ENCODE data around the gene CCL13.

Gene CCL13

GRCh38 chr17:34370376-34370996 is 14.2 kb downstream of the CCL13 start:
- no peak overlapping the region for H3K27ac ChIP-seq (ENCODE audit: low read length)
- no peaks in the 10 kb centered on the region for H3K36me3 ChIP-seq (ENCODE audit: control insufficient read depth, insufficient read depth, low read length)
- DNase-seq (ENCODE audit: low read depth, low spot score): no peak
- WGBS (ENCODE audit: insufficient coverage, insufficient read length): no CpG with 5 or more reads among the region's 5 CpGs
- no peaks in the 10 kb centered on the region for H3K27me3 ChIP-seq (ENCODE audit: control insufficient read depth, insufficient read depth, low read length)
- H3K9me3 ChIP-seq (ENCODE audit: control insufficient read depth, insufficient read depth, low read length): no peaks in the 10 kb centered on the region
- no peak overlapping the region for H3K4me3 ChIP-seq (ENCODE audit: low read length)
- H3K4me1 ChIP-seq (ENCODE audit: control insufficient read depth, insufficient read depth, low read length): peaks cover 3% of the 10 kb centered on the region

DNA sequence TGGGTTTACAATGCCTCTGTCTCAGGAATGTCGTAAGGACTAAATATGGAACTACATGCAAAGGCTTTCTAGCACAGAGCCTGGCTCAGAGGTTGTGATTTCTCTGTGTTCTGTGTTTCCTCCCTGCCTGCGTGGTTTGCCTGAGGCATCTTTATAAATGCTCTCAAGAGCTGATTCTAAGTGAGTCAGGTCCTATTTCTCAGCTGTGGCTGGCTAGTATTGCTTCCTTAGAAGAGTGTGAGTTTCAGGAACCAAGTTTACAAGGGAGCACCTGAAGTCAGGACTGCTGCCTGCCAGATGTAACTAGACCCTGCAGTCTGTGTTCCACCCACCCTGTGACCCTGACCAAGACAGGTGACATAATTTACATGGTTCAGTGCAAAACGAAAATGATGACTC is 14.7 kb downstream of the CCL13 start:
- H3K27ac ChIP-seq (ENCODE audit: low read length): no peak overlapping the region
- DNase-seq (ENCODE audit: low read depth, low spot score): no peak
- no peak overlapping the region for H3K4me3 ChIP-seq (ENCODE audit: low read length)
- no peaks in the 10 kb centered on the region for H3K27me3 ChIP-seq (ENCODE audit: control insufficient read depth, insufficient read depth, low read length)
- H3K4me1 ChIP-seq (ENCODE audit: control insufficient read depth, insufficient read depth, low read length): peaks cover 3% of the 10 kb centered on the region
- no peaks in the 10 kb centered on the region for H3K9me3 ChIP-seq (ENCODE audit: control insufficient read depth, insufficient read depth, low read length)
- WGBS (ENCODE audit: insufficient coverage, insufficient read length): no CpG with 5 or more reads among the region's 3 CpGs
- H3K36me3 ChIP-seq (ENCODE audit: control insufficient read depth, insufficient read depth, low read length): no peaks in the 10 kb centered on the region

DNA sequence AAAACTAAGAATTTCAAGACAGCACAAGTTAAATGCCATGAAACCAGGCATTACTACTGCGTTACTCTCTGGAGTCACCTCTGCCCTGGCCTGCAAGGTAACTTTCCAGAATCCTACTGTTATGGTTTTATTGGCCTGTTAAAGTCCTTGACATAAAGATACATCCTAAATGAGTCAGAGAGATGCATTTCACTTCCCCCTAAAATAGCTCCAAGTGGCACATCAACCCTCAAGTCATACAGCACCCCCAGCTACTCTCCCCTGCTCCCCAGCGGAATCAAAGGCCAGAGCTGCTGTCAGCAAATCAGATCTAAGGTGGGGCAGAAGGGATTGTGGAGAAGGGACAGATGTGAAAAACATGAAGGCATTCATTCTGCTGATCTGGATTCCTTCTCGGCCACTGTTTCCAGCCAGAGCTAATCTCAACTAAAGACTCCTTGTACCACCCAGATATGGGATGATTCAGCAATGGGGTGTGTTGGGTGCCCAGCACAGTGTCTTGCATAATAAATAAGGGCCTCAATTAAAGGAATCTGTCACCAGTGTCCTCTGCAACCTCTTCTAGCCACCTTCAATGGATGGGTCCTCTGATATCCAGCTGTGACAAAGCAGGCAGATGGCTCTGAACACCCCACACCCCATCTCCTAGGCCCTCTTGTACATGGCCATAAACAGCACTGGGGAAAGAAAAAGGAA is 15.3 kb downstream of the CCL13 start:
- Histone ChIP-seq H3K27me3 (ENCODE audit: control insufficient read depth, insufficient read depth, low read length) (no peaks in the 10 kb centered on the region), H3K27ac (ENCODE audit: low read length) (no peak overlapping the region), H3K4me1 (ENCODE audit: control insufficient read depth, insufficient read depth, low read length) (peaks cover 3% of the 10 kb centered on the region; the same call in 1 of the 2 replicates), H3K4me3 (ENCODE audit: low read length) (no peak overlapping the region), H3K9me3 (ENCODE audit: control insufficient read depth, insufficient read depth, low read length) (no peaks in the 10 kb centered on the region), H3K36me3 (ENCODE audit: control insufficient read depth, insufficient read depth, low read length) (no peaks in the 10 kb centered on the region)
- no CpG with 5 or more reads among the region's 3 CpGs for WGBS (ENCODE audit: insufficient coverage, insufficient read length)
- DNase-seq (ENCODE audit: low read depth, low spot score): no peak

DNA sequence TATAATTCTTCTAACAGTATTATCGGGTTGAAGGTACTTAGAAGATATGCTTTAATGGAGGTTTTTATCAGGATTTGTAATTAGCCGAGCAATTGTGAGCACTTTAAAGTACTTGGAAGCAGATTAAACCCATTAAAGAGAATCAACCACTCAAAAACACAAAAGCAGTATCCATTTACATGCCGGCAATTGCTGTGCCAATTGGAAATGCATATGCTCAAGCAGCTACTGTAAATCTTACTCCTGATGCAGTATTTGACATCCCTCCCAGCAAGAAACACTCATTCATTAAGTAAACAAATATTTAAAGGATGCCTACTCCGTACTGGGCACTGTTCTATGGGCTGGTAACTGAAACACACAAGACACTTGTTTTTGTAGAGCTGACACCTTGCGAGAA is 18.2 kb downstream of the CCL13 start:
- Histone ChIP-seq H3K4me3 (ENCODE audit: low read length) (no peak overlapping the region), H3K27me3 (ENCODE audit: control insufficient read depth, insufficient read depth, low read length) (no peaks in the 10 kb centered on the region), H3K9me3 (ENCODE audit: control insufficient read depth, insufficient read depth, low read length) (no peaks in the 10 kb centered on the region), H3K36me3 (ENCODE audit: control insufficient read depth, insufficient read depth, low read length) (no peaks in the 10 kb centered on the region), H3K27ac (ENCODE audit: low read length) (no peak overlapping the region), H3K4me1 (ENCODE audit: control insufficient read depth, insufficient read depth, low read length) (0 out of 2 replicates have a peak, but pooled peaks cover 1% of the 10 kb centered on the region)
- no peak for DNase-seq (ENCODE audit: low read depth, low spot score)
- WGBS (ENCODE audit: insufficient coverage, insufficient read length): no CpG with 5 or more reads among the region's 5 CpGs

- no CpG with 5 or more reads among the region's 11 CpGs for WGBS (ENCODE audit: insufficient coverage, insufficient read length)
Measured at GRCh38 chr17:34375426-34375997, 19.2 kb downstream of the CCL13 start.

GRCh38 chr17:34377078-34377823 is 21.0 kb downstream of the CCL13 start:
- no peak overlapping the region for H3K4me3 ChIP-seq (ENCODE audit: low read length)

More at GRCh38 chr17:34375426-34375997, 19.2 kb downstream of the CCL13 start:
- H3K4me1 ChIP-seq (ENCODE audit: control insufficient read depth, insufficient read depth, low read length): no peaks in the 10 kb centered on the region
- H3K4me3 ChIP-seq (ENCODE audit: low read length): no peak overlapping the region
- DNase-seq (ENCODE audit: low read depth, low spot score): no peak
- H3K27me3 ChIP-seq (ENCODE audit: control insufficient read depth, insufficient read depth, low read length): no peaks in the 10 kb centered on the region
- H3K9me3 ChIP-seq (ENCODE audit: control insufficient read depth, insufficient read depth, low read length): no peaks in the 10 kb centered on the region
- no peak overlapping the region for H3K27ac ChIP-seq (ENCODE audit: low read length)
- H3K36me3 ChIP-seq (ENCODE audit: control insufficient read depth, insufficient read depth, low read length): no peaks in the 10 kb centered on the region

DNA sequence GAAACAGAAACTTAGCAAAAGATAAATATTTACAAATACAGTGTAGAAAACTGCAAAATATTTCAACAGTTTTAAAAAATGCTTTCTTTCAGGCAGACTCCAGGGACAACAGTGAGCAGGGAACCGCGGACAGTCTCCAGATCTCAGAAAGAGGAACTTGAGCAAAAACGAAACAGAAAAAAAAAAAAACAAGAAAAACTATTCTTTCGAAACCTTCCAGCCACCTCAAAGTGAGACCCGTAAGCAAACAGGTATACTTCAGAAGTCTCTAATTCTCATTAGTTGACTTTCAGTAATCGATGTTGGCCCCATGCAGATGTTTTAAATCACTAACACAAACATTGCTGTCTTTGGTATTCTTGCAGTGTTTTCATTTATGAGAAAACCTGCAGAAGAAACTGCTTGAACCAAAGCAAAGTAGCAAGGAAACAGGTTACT is 22.4 kb downstream of the CCL13 start:
- no peaks in the 10 kb centered on the region for H3K27me3 ChIP-seq (ENCODE audit: control insufficient read depth, insufficient read depth, low read length)
- no peaks in the 10 kb centered on the region for H3K36me3 ChIP-seq (ENCODE audit: control insufficient read depth, insufficient read depth, low read length)
- no peaks in the 10 kb centered on the region for H3K4me1 ChIP-seq (ENCODE audit: control insufficient read depth, insufficient read depth, low read length)
- no peak overlapping the region for H3K27ac ChIP-seq (ENCODE audit: low read length)
- H3K4me3 ChIP-seq (ENCODE audit: low read length): no peak overlapping the region
- DNase-seq (ENCODE audit: low read depth, low spot score): no peak
- H3K9me3 ChIP-seq (ENCODE audit: control insufficient read depth, insufficient read depth, low read length): no peaks in the 10 kb centered on the region
- WGBS (ENCODE audit: insufficient coverage, insufficient read length): no CpG with 5 or more reads among the region's 6 CpGs

More at GRCh38 chr17:34377078-34377823, 21.0 kb downstream of the CCL13 start:
- Histone ChIP-seq H3K27me3 (ENCODE audit: control insufficient read depth, insufficient read depth, low read length) (no peaks in the 10 kb centered on the region), H3K9me3 (ENCODE audit: control insufficient read depth, insufficient read depth, low read length) (no peaks in the 10 kb centered on the region), H3K36me3 (ENCODE audit: control insufficient read depth, insufficient read depth, low read length) (no peaks in the 10 kb centered on the region), H3K4me1 (ENCODE audit: control insufficient read depth, insufficient read depth, low read length) (no peaks in the 10 kb centered on the region), H3K27ac (ENCODE audit: low read length) (no peak overlapping the region)
- no CpG with 5 or more reads among the region's 3 CpGs for WGBS (ENCODE audit: insufficient coverage, insufficient read length)
- DNase-seq (ENCODE audit: low read depth, low spot score): no peak

DNA sequence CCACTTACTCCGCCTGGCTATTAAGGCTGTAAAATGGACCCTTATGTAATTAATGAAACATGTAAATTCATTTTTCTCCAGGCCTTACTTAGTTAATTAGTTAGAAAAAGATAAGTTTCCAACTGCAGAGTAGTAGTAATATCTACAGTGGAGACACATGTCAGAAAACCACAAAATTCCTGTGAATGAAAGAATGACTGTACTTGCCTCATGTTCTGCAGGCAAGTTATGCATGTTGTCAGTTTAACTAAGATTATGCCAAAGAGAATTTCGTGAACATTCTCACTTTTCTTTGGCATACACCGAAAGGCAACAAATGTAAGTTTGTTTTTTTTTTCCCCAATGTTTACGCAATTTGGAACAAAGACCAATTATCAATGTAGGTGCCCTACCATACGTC is 23.6 kb downstream of the CCL13 start:
- Histone ChIP-seq H3K9me3 (ENCODE audit: control insufficient read depth, insufficient read depth, low read length) (no peaks in the 10 kb centered on the region), H3K4me1 (ENCODE audit: control insufficient read depth, insufficient read depth, low read length) (no peaks in the 10 kb centered on the region), H3K27ac (ENCODE audit: low read length) (no peak overlapping the region), H3K36me3 (ENCODE audit: control insufficient read depth, insufficient read depth, low read length) (no peaks in the 10 kb centered on the region), H3K27me3 (ENCODE audit: control insufficient read depth, insufficient read depth, low read length) (no peaks in the 10 kb centered on the region), H3K4me3 (ENCODE audit: low read length) (no peak overlapping the region)
- no peak for DNase-seq (ENCODE audit: low read depth, low spot score)
- no CpG with 5 or more reads among the region's 5 CpGs for WGBS (ENCODE audit: insufficient coverage, insufficient read length)

GRCh38 chr17:34382621-34383124 is 26.4 kb downstream of the CCL13 start:
- Histone ChIP-seq H3K9me3 (ENCODE audit: control insufficient read depth, insufficient read depth, low read length) (no peaks in the 10 kb centered on the region), H3K27ac (ENCODE audit: low read length) (no peak overlapping the region), H3K4me3 (ENCODE audit: low read length) (no peak overlapping the region), H3K27me3 (ENCODE audit: control insufficient read depth, insufficient read depth, low read length) (no peaks in the 10 kb centered on the region), H3K4me1 (ENCODE audit: control insufficient read depth, insufficient read depth, low read length) (no peaks in the 10 kb centered on the region), H3K36me3 (ENCODE audit: control insufficient read depth, insufficient read depth, low read length) (no peaks in the 10 kb centered on the region)
- no peak for DNase-seq (ENCODE audit: low read depth, low spot score)
- WGBS (ENCODE audit: insufficient coverage, insufficient read length): no CpG with 5 or more reads among the region's 7 CpGs

DNA sequence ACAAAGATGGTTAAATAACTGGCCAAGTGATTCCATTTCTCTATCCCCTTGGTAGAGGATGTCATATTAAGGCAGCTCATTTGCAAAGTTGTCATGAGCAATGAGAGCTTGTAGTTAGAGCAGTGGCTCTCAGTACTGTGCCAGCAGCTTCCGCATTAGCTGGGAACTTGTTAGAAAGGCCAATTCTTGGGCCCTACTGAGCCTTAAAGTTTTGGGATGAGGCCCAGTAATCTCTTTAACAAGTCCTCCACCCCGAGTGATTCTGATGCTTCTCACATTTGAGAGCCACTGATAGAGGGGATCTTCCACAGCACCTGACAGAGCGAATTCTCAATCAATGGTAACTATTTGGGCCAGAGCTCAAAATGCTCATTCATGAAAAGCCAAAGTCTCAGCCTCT is 26.9 kb downstream of the CCL13 start:
- no CpG with 5 or more reads among the region's 3 CpGs for WGBS (ENCODE audit: insufficient coverage, insufficient read length)

More for the DNA sequence above, 26.9 kb downstream of the CCL13 start:
- Histone ChIP-seq H3K9me3 (ENCODE audit: control insufficient read depth, insufficient read depth, low read length) (no peaks in the 10 kb centered on the region), H3K4me1 (ENCODE audit: control insufficient read depth, insufficient read depth, low read length) (no peaks in the 10 kb centered on the region), H3K36me3 (ENCODE audit: control insufficient read depth, insufficient read depth, low read length) (no peaks in the 10 kb centered on the region), H3K27me3 (ENCODE audit: control insufficient read depth, insufficient read depth, low read length) (no peaks in the 10 kb centered on the region), H3K27ac (ENCODE audit: low read length) (no peak overlapping the region), H3K4me3 (ENCODE audit: low read length) (no peak overlapping the region)
- no peak for DNase-seq (ENCODE audit: low read depth, low spot score)
